ENCODE results near the gene NLRP13. TPM values are rescaled to one million over a fixed set of nuclear protein-coding genes. Genes with fewer than 3 reads are reported as not detected.

The NLRP13 gene, protein sequence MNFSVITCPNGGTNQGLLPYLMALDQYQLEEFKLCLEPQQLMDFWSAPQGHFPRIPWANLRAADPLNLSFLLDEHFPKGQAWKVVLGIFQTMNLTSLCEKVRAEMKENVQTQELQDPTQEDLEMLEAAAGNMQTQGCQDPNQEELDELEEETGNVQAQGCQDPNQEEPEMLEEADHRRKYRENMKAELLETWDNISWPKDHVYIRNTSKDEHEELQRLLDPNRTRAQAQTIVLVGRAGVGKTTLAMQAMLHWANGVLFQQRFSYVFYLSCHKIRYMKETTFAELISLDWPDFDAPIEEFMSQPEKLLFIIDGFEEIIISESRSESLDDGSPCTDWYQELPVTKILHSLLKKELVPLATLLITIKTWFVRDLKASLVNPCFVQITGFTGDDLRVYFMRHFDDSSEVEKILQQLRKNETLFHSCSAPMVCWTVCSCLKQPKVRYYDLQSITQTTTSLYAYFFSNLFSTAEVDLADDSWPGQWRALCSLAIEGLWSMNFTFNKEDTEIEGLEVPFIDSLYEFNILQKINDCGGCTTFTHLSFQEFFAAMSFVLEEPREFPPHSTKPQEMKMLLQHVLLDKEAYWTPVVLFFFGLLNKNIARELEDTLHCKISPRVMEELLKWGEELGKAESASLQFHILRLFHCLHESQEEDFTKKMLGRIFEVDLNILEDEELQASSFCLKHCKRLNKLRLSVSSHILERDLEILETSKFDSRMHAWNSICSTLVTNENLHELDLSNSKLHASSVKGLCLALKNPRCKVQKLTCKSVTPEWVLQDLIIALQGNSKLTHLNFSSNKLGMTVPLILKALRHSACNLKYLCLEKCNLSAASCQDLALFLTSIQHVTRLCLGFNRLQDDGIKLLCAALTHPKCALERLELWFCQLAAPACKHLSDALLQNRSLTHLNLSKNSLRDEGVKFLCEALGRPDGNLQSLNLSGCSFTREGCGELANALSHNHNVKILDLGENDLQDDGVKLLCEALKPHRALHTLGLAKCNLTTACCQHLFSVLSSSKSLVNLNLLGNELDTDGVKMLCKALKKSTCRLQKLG
- not detected in 2 replicates for polyA plus RNA-seq (2013)

DNA sequence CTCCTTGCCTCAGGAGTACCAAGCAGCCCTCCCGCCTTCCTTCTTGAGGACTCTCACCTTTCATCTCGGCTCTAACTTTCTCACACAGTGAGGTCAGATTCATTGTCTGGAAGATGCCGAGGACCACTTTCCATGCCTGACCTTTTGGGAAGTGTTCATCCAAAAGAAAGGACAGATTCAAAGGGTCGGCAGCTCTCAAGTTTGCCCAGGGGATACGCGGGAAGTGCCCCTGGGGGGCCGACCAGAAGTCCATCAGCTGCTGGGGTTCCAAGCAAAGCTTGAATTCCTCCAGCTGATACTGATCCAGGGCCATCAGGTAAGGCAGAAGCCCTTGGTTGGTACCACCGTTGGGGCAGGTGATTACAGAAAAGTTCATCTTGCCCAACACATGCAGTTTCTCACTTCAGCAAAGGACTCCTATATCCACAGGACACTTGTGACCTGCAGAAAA lies at the start of gene NLRP13:
NLRP13 (minus strand) TSS at position 401 of the 451 bp plus-strand sequence; CDS start at position 376, 25 bp downstream.
- no peak within 1 kb of the TSS for H3K9ac ChIP-seq (ENCODE audit: low read length)
- H4K91ac ChIP-seq (ENCODE audit: low read depth, low read length), result no peak within 1 kb of the TSS
- no peak for DNase-seq
- peaks cover 21% of the 10 kb centered on the region for H3K9me3 ChIP-seq (ENCODE audit: insufficient read depth, low read depth, low read length)
- no peak within 1 kb of the TSS for H3K4me3 ChIP-seq (ENCODE audit: low read depth, low read length)
- no peaks in the 10 kb centered on the region for H3K36me3 ChIP-seq (ENCODE audit: control insufficient read depth in 1 of 2, insufficient read depth in 2 of 2, low read length in 2 of 2)
- no peak within 1 kb of the TSS for H4K8ac ChIP-seq (ENCODE audit: low read depth, low read length)
- H4K12ac ChIP-seq (ENCODE audit: low read depth, low read length), result no peak within 1 kb of the TSS
- no peak within 1 kb of the TSS for H3K27ac ChIP-seq (ENCODE audit: low read depth, low read length)
- no peaks in the 10 kb centered on the region for H3K4me1 ChIP-seq (ENCODE audit: control insufficient read depth in 1 of 2, insufficient read depth in 2 of 2, low read length in 2 of 2)
- no peaks in the 10 kb centered on the region for H3K27me3 ChIP-seq (ENCODE audit: insufficient read depth, low read length)
- H3K4ac ChIP-seq (ENCODE audit: low read depth, low read length), result no peak within 1 kb of the TSS
- WGBS (ENCODE audit: extremely low coverage, insufficient coverage, insufficient read length), result no CpG with 5 or more reads among the region's 8 CpGs
- no peaks in the 10 kb centered on the region for H3K79me1 ChIP-seq (ENCODE audit: low read length)
- H2BK120ac ChIP-seq (ENCODE audit: insufficient read depth, low read length, poor library complexity), result no peak within 1 kb of the TSS
- no peak within 1 kb of the TSS for H3K14ac ChIP-seq (ENCODE audit: low read length)
- no peak within 1 kb of the TSS for H2AFZ ChIP-seq (ENCODE audit: insufficient read depth, low read length, poor library complexity)
- H2BK12ac ChIP-seq (ENCODE audit: low read length), result no peak within 1 kb of the TSS
- no peaks in the 10 kb centered on the region for H3K79me2 ChIP-seq (ENCODE audit: control insufficient read depth, insufficient read depth, low read length, poor library complexity)
- H3K18ac ChIP-seq (ENCODE audit: low read length), result no peak within 1 kb of the TSS
- no peak within 1 kb of the TSS for H2AK5ac ChIP-seq (ENCODE audit: low read length)
- no peak within 1 kb of the TSS for H2BK5ac ChIP-seq (ENCODE audit: low read depth, low read length, poor library complexity)
- no peak within 1 kb of the TSS for H3K4me2 ChIP-seq (ENCODE audit: low read length)
- no peak within 1 kb of the TSS for H3K23ac ChIP-seq (ENCODE audit: low read length)

DNA sequence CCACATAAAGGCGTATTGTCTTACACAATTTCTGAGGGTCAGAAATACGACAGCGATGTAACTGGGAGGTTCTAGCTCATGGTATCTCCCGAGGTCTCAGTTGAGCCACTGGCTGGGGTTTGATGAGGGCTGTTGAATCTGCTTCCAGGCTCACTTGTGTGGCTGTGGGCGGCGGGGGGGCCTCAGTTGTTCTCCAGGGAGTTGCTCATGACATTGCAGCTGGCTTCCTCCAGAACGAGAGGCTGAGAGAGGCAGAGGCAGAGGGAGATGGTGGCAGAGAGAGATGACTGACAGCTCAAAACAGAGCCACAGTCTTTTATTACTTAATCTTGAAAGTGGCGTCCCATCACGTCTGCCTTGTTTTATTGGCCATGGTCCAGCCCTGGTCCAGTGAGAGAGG lies 48.3 kb upstream of the NLRP13 start:
- Histone ChIP-seq H3K18ac (ENCODE audit: low read length) (no peak overlapping the region), H3K27ac (ENCODE audit: low read depth, low read length) (no peak overlapping the region), H2BK120ac (ENCODE audit: insufficient read depth, low read length, poor library complexity) (no peak overlapping the region), H3K4me3 (ENCODE audit: low read depth, low read length) (no peak overlapping the region), H2BK5ac (ENCODE audit: low read depth, low read length, poor library complexity) (no peak overlapping the region), H3K9ac (ENCODE audit: low read length) (no peak overlapping the region), H4K91ac (ENCODE audit: low read depth, low read length) (no peak overlapping the region), H2BK12ac (ENCODE audit: low read length) (no peak overlapping the region), H3K14ac (ENCODE audit: low read length) (no peak overlapping the region), H3K4me2 (ENCODE audit: low read length) (no peak overlapping the region), H3K79me1 (ENCODE audit: low read length) (no peaks in the 10 kb centered on the region), H3K79me2 (ENCODE audit: control insufficient read depth, insufficient read depth, low read length, poor library complexity) (no peaks in the 10 kb centered on the region), H4K8ac (ENCODE audit: low read depth, low read length) (no peak overlapping the region), H3K9me3 (ENCODE audit: insufficient read depth, low read depth, low read length) (peaks cover 10% of the 10 kb centered on the region), H3K4me1 (ENCODE audit: control insufficient read depth in 1 of 2, insufficient read depth in 2 of 2, low read length in 2 of 2) (no peaks in the 10 kb centered on the region), H4K12ac (ENCODE audit: low read depth, low read length) (no peak overlapping the region), H3K36me3 (ENCODE audit: control insufficient read depth in 1 of 2, insufficient read depth in 2 of 2, low read length in 2 of 2) (no peaks in the 10 kb centered on the region), H3K27me3 (ENCODE audit: insufficient read depth, low read length) (no peaks in the 10 kb centered on the region), H3K4ac (ENCODE audit: low read depth, low read length) (no peak overlapping the region), H2AFZ (ENCODE audit: insufficient read depth, low read length, poor library complexity) (no peak overlapping the region), H2AK5ac (ENCODE audit: low read length) (no peak overlapping the region), H3K23ac (ENCODE audit: low read length) (no peak overlapping the region)
- DNase-seq, result no peak
- no CpG with 5 or more reads among the region's 9 CpGs for WGBS (ENCODE audit: extremely low coverage, insufficient coverage, insufficient read length)

DNA sequence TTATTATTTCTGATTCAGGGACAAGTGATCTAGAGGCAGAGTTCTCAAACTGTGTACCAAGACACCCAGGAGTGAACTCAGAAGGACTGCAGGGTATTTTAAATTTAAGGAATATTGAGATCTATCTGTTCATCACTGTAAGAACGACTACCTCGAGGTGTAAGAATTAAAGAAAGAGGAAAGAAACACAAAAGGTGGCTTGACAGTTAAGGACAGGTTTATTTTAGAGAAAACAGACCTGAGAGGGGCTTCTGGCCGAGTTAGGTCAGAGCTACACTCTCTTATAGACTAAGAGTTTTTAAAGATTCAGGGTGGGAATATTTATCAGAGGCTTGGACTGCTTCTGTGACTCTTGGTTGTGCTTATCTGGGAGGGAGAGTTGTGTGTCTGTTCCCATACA lies 41.8 kb upstream of the NLRP13 start:
- Histone ChIP-seq H3K4me1 (ENCODE audit: control insufficient read depth in 1 of 2, insufficient read depth in 2 of 2, low read length in 2 of 2) (no peaks in the 10 kb centered on the region), H3K14ac (ENCODE audit: low read length) (no peak overlapping the region), H3K36me3 (ENCODE audit: control insufficient read depth in 1 of 2, insufficient read depth in 2 of 2, low read length in 2 of 2) (no peaks in the 10 kb centered on the region), H3K23ac (ENCODE audit: low read length) (no peak overlapping the region), H2BK12ac (ENCODE audit: low read length) (no peak overlapping the region), H2AFZ (ENCODE audit: insufficient read depth, low read length, poor library complexity) (no peak overlapping the region), H3K79me2 (ENCODE audit: control insufficient read depth, insufficient read depth, low read length, poor library complexity) (no peaks in the 10 kb centered on the region), H3K9me3 (ENCODE audit: insufficient read depth, low read depth, low read length) (peaks cover 12% of the 10 kb centered on the region), H3K4ac (ENCODE audit: low read depth, low read length) (no peak overlapping the region), H3K79me1 (ENCODE audit: low read length) (no peaks in the 10 kb centered on the region), H4K91ac (ENCODE audit: low read depth, low read length) (no peak overlapping the region), H3K27me3 (ENCODE audit: insufficient read depth, low read length) (no peaks in the 10 kb centered on the region), H3K27ac (ENCODE audit: low read depth, low read length) (no peak overlapping the region), H4K12ac (ENCODE audit: low read depth, low read length) (no peak overlapping the region), H2BK5ac (ENCODE audit: low read depth, low read length, poor library complexity) (no peak overlapping the region), H3K9ac (ENCODE audit: low read length) (no peak overlapping the region), H2AK5ac (ENCODE audit: low read length) (no peak overlapping the region), H2BK120ac (ENCODE audit: insufficient read depth, low read length, poor library complexity) (no peak overlapping the region), H3K4me3 (ENCODE audit: low read depth, low read length) (no peak overlapping the region), H3K4me2 (ENCODE audit: low read length) (no peak overlapping the region), H4K8ac (ENCODE audit: low read depth, low read length) (no peak overlapping the region), H3K18ac (ENCODE audit: low read length) (no peak overlapping the region)
- no peak for DNase-seq
- WGBS (ENCODE audit: extremely low coverage, insufficient coverage, insufficient read length), result no CpG with 5 or more reads among the region's 3 CpGs

DNA sequence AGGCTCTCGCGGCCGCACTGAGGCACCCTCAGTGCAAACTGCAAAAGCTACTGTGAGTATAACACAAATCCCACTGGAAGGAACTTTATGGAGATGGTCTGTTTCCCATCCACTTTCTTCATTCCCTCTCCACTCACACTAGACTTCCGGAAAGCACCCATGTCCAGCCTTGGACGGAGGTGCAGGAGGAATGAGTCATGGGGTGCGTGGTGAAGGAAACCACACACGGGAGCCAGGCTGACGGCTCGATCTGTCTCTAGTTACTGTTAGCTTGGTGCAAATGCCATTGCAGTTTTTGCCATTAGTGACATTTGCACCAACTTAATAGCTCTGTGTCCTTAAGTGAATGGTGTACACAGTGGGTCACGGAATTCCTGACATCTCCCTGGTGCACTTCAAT lies 30.1 kb upstream of the NLRP13 start:
- H2BK120ac ChIP-seq (ENCODE audit: insufficient read depth, low read length, poor library complexity), result no peak overlapping the region
- H3K36me3 ChIP-seq (ENCODE audit: control insufficient read depth in 1 of 2, insufficient read depth in 2 of 2, low read length in 2 of 2), result no peaks in the 10 kb centered on the region
- H2BK12ac ChIP-seq (ENCODE audit: low read length), result no peak overlapping the region
- no peak overlapping the region for H3K4me2 ChIP-seq (ENCODE audit: low read length)
- no peak overlapping the region for H3K14ac ChIP-seq (ENCODE audit: low read length)
- no peak overlapping the region for H3K18ac ChIP-seq (ENCODE audit: low read length)
- H4K12ac ChIP-seq (ENCODE audit: low read depth, low read length), result no peak overlapping the region
- H3K4ac ChIP-seq (ENCODE audit: low read depth, low read length), result no peak overlapping the region
- H3K79me2 ChIP-seq (ENCODE audit: control insufficient read depth, insufficient read depth, low read length, poor library complexity), result no peaks in the 10 kb centered on the region
- no peak overlapping the region for H3K23ac ChIP-seq (ENCODE audit: low read length)
- H4K91ac ChIP-seq (ENCODE audit: low read depth, low read length), result no peak overlapping the region
- H3K79me1 ChIP-seq (ENCODE audit: low read length), result no peaks in the 10 kb centered on the region
- no peak overlapping the region for H3K9ac ChIP-seq (ENCODE audit: low read length)
- no peak overlapping the region for H2BK5ac ChIP-seq (ENCODE audit: low read depth, low read length, poor library complexity)
- no CpG with 5 or more reads among the region's 10 CpGs for WGBS (ENCODE audit: extremely low coverage, insufficient coverage, insufficient read length)
- H4K8ac ChIP-seq (ENCODE audit: low read depth, low read length), result no peak overlapping the region
- H3K27me3 ChIP-seq (ENCODE audit: insufficient read depth, low read length), result no peaks in the 10 kb centered on the region
- no peaks in the 10 kb centered on the region for H3K4me1 ChIP-seq (ENCODE audit: control insufficient read depth in 1 of 2, insufficient read depth in 2 of 2, low read length in 2 of 2)
- no peak overlapping the region for H3K4me3 ChIP-seq (ENCODE audit: low read depth, low read length)
- no peak overlapping the region for H3K27ac ChIP-seq (ENCODE audit: low read depth, low read length)
- H2AK5ac ChIP-seq (ENCODE audit: low read length), result no peak overlapping the region
- H3K9me3 ChIP-seq (ENCODE audit: insufficient read depth, low read depth, low read length), result peaks cover 25% of the 10 kb centered on the region
- H2AFZ ChIP-seq (ENCODE audit: insufficient read depth, low read length, poor library complexity), result no peak overlapping the region
- no peak for DNase-seq
